GM18508 (cell line): ENCODE results near the gene MCOLN3.

ENCODE experiments used
- ATAC-seq: cut with Tn5 transposase; IDR thresholded peaks from one replicate; pipeline ENCODE4 v1.9.1; 2021; ENCODE audit warnings: moderate number of reproducible peaks; ENCODE audit not compliant: insufficient read depth, unreplicated experiment

The MCOLN3 gene, protein sequence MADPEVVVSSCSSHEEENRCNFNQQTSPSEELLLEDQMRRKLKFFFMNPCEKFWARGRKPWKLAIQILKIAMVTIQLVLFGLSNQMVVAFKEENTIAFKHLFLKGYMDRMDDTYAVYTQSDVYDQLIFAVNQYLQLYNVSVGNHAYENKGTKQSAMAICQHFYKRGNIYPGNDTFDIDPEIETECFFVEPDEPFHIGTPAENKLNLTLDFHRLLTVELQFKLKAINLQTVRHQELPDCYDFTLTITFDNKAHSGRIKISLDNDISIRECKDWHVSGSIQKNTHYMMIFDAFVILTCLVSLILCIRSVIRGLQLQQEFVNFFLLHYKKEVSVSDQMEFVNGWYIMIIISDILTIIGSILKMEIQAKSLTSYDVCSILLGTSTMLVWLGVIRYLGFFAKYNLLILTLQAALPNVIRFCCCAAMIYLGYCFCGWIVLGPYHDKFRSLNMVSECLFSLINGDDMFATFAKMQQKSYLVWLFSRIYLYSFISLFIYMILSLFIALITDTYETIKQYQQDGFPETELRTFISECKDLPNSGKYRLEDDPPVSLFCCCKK

DNA sequence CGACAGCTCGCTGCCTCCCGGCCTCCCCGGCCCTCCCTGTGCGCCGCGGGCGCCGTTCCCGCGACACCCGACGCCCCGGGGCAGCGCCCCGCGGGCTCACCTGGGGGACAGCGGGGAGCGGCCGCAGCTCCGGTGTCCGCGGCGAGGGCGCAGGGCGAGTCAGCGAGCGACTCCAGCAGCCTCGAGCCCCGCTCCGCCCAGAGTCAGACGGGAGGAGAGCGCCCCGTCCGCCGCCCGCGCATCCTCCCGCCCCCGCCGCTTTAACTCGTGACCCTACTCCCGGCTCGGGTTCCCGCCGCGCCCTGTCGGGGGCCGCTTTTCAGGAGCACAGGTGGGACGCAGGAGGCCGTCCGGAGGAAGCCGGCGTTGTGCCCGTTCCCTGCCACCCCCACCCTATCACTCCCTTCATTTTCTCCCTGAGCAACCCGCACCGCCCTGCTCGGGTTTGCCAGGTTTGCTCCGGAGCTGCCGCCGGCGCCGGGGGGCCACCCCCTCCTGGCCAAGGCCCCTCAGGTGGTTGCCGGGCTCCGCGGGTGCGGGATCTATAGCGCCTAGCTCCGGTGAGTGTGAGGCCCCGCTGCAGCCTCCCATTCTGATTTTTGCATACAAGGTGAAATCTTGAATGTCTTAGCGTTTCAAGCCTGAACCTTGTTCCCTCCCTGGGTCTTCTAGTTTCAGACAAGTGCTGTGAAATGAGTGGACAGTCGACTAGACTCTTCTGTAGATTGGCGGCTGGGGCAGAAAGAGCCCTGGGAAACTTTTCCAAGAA lies at the start of gene MCOLN3:
Gene MCOLN3 (minus strand): TSS at position 205 of the 769 bp plus-strand sequence. CDS start 3,140 bp downstream, outside the sequence.
- ATAC-seq = peak; percentile 59

DNA sequence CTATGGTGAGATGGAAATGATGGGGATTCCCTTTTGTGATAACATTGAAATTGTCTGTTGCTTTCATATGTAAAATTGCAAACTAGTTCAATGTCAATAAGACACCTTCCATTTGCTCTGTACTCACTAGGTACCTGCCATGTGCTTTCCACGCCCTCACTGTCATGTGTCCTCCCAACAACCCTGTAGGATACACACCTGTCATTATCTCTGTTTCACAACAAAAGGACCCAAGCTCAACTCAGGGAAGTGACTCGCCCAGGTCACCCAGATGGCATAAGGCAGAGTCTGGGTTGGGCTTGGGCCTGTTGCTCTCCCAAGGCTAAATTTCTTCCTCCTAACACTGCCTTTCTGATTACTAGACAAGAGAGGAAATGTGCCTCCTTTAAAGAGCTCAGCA lies 45.3 kb upstream of the MCOLN3 start:
- no peak for ATAC-seq

DNA sequence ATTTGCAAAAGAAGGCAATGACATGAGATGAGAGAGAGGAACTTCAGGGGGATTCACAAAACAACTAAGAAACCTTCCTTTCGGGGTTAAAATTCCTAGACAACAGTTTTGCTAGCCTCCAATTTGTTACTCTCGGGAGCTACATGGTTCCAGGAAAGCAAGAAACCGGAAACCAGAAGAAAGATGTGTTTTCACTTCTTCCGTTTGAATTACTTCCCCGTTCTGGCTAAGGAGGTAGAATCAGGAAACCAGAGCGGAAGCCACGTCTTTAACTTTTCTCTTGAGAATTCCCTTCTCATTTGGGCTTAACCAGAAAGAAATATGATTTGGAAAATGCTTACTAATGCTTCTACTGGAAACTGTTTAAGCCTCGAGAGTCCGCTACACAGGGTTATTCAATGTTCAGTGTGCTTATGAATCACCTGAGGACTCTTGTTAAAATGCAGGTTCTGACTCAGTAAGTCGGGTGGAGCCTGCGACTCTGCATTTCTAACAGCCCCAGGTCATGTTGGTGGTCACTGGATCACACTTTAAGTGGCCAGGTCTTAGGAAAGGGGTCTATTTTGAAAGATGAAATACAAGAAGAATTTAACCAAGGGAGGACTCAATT lies 43.5 kb upstream of the MCOLN3 start:
- no peak for ATAC-seq

DNA sequence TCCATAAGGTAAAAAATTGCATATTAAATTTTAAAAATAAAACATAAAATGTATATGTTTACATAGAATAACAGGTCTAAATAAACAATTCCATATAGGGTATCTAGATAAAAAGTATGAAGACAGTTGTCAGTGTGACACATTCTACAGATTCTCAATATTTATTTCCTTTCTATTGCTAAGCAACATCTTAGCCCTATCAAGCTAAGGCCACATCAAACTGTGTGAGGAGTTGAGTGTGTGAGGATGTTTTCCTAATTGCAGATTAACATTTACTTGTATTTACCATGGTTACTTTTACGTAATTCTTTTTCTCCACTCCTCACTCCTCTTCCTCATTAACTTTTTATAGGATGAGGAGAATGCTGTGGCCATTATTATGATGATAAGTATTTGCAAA lies 41.9 kb upstream of the MCOLN3 start:
- no peak for ATAC-seq

DNA sequence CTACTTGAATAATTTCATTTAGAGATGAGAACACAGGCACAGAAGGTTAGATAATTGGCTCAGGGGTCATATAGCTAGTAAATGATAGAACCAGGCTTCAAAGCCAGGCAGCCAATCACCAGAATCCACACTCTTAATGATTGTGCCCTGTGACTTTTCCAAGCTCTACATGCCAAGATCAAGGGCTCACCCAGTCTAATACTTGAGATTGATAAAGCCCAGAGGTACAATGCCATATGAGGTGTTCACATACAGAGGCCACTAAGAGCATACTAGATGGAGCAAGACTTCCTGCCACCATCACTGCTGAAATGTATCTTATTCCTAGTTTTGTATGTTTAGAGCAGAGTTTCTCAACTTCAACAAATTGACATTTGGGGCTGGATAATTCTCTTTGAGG lies 40.9 kb upstream of the MCOLN3 start:
- no peak for ATAC-seq

DNA sequence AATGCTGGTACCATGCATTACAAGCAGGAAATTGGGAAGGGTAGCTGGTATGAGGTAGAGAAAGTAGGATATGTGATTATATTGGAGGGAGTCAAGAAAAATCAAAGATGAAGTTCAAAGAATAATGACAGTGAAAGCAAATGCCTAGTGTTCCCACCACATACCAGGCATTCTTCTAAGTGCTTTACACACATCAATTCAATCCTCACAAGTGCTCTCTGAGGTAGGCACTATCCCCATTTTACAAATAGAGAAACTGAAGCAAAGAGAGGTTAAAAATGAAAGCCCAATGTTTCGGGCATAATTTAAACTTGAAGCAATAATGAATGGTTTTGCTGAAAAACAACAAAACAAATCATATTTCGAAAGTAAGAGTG lies 40.1 kb upstream of the MCOLN3 start:
- no peak for ATAC-seq

DNA sequence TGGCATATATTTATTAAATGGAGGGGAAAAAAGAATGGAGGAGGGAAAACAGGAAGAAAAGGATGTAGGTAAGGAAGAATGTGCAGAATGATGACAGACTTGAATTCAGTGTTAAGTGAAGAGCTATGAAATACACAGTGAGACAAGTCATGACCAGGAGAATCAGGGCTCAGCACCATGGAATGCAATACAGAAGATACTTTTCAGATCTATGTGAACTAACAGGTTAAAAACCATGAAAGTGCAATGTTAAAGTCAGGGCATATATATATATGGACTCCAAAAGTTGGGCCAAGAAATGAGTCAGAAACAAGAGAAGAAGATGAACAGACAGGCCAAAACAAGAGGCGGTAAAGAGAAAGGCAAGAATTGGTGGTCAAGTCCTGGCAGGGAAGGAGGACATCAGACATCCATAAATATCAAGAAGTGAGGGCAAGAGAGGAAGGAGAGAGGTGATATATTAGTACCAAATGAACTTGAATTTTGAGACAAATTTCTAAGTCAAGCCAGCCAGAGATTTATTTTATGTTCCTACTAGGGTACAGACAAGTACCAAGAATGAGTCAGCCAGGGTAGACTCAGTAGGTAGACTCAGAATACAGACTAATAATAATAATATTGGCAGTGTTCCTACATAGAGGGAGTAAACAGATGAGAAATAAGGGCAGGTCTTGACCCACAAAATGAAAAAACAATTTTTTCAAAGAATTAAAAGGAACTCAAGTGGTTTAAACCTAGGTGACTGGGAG lies 39.5 kb upstream of the MCOLN3 start:
- ATAC-seq = no peak

DNA sequence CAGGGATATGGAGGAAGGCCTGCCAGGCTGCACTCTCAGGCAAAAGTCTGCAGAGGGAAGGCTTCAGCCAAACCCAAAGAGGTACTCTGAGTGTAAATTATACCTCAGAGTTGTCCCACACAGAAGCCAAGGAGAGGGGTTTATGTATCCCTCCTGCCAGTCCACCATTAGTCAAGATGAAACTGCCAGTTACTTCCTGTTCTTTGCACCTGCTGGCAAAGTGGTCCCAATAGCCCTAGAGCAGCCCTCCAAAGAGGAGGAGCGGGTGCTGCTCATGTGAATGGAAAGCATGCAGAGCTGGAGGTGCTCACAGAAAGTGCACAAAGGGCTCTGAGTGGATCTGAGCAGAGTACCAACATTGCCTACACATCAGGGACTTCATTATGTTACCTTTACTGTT lies 37.1 kb upstream of the MCOLN3 start:
- ATAC-seq = no peak

DNA sequence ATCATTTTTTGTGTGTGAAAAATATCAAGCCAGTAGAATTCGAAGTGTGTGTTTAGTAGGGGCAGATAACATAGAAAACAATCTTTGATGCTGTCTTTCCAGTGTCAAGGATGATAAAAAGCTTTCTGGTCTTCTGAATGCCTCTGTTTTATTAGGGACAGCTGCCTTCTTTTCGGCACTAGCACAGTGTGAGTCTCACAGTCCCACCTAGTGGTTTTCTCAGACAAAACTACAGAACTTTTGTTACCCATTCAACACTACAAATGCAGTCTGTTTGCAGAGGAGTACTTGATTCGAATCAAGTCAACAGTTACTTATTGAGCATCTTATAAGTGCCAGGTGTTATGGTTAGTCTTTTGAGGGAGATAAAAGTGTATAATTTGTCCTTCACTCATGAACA lies 30.6 kb upstream of the MCOLN3 start:
- ATAC-seq = no peak

DNA sequence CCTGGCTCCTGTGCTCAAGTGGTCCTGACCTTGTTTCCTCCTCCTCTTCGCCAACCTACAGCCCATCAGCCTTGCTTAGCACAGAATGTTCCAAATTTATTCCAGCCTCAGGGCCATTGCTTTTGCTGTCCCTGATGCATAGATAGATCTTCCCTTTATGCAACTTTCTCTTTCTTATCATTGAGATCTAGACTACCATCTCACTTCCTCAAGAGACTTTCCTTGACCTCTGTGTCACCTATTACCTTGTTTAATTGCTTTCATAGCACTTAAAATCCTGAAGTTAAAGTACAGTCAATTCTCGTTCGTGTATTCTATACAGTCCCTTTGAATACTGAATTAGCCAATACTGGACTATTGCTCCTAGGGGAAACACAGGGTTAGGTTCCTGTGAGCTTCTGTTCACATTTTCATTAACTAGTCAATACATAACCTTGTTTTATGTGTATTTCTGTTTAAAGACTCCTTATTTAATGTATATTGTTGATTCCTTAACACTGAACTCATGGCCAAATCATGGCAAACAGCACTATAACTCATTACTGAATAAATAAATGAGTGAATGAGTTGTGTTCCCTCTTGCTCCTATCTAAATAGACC lies 26.2 kb upstream of the MCOLN3 start:
- no peak for ATAC-seq

DNA sequence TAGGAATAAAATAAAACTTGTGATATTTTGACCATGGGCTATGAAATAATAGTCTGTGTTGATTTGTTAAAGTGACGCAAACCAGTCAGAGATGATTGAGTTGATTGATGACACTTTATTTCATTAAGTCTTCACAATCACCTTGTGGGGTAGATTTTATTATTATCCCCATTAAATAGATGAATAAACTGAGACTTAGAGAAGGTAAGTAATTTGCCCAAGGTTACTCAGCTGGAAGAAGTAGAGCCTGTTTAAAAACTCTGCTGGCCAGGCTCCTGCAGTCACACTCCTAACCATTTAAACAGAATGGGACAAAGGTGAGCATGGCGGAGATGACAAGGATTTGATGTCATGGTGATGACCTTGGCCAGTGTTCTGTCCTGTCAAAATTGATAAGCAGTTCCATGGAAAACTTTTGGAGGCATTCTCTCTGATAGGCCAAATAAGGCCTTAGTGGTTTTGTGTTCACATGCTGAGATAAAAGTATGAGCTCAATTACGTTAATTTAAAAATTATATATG lies 22.7 kb upstream of the MCOLN3 start:
- no peak for ATAC-seq

DNA sequence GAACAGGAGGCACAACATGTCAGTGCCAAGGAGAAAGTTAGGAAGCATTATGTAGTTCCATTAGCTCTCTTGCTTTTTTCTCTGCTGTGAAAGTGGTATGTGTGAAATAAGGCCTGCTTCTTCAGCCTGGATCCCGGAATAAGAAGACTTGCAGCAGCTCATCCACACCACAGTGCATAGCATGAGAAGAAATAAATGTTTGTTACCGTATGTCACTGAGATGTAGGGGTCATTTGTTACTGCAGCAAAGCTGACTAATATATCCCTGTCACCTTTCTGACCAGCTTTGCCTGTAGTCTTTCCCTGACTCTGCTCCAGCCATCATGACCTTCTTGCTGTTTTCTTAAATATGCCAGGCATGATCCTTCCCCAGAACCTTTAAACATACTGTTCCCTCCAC lies 20.5 kb upstream of the MCOLN3 start:
- ATAC-seq = no peak

DNA sequence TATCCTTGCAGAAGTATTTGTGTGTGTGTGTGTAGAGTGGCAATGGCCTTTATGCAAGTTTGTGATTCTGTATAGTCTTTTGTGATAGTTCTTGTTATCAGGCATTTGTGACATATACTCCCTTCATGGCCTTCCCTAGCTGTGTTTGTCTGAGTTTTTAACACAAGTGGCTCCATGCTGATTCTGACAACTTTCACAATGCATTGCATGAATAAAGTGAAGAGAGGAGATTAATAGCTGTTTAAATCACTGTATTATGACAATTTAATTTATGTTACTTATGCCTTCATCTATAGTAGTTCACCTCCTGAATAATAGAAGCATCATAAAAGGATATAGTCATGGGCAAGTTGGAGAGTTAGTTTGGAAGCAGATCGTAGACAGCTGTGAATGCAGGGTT lies 17.2 kb upstream of the MCOLN3 start:
- ATAC-seq = no peak

DNA sequence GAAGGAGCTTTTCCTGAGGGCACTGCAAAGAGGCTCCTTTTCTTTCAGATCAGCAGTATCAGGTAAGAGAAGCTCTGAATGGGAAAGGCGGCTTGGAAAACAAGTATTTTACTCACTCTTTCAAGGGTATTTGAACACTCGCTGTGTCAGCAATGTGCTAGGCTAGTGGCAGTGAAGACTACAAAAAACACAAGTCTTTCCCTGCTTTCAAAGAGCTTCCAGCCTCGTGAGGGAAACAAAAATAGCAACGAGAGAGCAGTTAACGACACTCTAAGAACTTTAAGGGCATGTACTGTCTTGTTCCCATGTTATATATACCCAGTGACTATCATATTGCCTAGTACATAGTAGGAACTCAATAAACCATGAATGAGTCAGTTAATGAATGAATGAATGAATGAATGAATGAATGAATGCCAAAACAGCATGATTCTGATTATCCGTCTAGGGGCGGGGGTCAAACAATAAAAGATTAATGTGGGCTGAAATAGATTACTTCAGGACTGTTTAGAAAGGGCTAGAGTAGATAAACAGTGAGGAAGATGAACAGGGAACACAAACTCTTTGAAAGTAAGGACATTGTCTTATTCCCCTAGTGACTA lies 14.2 kb upstream of the MCOLN3 start:
- ATAC-seq = no peak

DNA sequence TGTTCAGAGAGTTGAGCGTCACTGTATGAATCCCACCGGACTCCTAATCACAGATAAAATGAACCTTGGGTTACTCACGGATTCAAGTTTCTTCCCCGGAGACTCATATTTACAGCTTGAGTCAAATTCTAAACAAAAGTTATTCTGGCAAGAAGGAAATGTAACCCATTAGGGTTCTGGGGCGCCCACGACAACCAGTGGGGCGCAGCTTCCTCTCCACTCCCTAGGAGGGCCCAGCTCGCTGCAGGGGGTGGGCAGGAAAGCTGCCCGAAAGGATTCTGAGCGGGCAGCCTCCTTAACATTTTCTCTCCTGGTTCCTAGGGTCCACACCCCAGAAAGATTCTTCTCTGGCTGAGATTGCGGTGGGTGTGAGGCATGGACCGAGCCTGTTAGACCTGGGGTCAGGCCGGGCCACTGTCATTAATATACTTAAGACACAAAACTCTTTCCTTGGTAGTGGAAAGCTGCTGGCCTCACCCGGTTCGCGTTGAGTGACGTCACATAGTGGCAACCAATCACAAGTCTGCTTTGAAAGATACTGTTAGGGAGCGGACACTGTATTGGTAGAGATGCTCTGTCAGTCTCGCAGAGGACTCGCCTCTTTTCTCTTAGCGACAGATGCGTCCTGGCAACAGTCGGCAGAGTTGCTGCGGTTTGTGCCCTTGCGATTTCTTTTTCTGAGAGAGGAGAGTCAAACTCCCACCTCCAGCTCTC lies 13.6 kb upstream of the MCOLN3 start:
- peak; percentile 97 for ATAC-seq

DNA sequence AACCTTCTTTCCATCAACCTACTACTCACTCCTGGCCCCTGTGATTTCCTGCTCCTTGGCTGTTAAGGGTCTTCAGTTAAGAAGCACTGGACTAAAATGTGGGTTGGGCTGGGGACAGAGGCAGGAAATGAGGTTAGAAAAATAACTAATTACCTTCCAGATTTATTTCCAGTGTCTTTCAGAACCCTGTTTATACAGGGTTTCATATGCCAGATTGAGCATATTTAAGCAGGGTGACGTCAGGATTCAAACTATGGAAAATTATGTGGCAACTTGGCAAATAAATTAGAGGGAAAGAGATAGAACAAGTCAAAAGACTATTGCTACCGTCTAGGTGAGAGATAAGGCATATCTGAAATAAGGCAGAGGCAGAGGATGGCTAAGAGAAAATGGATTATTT lies 11.7 kb upstream of the MCOLN3 start:
- ATAC-seq = no peak

DNA sequence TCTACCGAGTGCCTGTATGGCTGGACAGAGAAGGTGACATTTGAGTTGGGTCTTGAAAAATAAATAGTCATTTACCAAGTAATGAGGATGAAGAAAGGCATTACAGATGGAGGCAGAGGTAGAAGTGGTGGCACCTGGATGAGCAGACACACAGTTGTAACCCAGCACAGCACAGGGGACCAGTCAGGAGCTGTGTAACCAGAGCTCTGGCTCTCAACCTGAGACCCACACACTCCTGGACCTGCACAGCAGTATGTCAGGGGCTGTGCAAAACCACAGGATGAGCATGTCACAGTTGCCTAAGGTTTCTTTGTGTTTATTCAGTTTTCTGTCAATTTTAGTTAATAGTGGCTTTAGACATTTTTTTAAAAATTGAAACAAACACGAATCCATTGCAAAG lies 11.3 kb upstream of the MCOLN3 start:
- ATAC-seq = no peak

DNA sequence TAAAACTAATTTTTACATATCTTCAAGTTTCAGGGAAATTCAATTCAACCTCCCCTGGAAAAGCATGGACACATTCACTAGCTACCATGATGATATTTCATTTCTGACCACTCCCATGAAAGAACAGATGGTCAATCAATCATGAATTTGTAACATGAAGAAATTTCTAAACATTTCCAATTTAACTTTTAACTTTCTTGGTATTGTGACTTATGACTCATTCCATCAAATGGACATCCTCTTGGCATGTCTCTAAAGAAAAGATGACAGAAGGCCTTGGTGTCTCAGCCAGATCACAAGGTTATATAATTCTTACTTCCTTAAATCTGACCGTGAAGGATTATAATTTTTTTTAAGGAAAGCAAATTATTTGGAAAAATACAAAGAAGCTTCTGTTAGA lies 10.5 kb upstream of the MCOLN3 start:
- no peak for ATAC-seq

DNA sequence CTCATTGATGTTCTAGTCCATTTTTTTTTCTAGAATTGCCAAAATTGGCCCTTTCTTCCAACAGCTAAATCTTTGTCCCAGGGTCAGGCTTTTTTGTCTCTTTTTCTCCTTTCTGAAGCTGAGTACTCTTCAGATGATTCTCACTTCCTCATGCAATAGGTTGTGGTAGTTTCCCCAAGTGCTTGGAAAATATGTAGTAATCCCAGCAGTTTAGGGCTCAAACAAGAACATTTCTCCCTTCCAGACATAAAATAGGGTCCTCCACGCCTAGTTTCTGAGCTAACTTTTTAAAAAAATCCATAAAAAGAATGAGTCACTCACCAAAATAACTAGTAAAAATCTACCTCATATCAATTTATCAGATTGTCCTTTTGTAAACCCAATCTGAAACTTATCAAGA lies 10.0 kb upstream of the MCOLN3 start:
- ATAC-seq = no peak
